Heart right ventricle (tissue), 16 donors: ENCODE data around the gene USO1. TPM values are rescaled to one million over a fixed set of nuclear protein-coding genes. Genes with fewer than 3 reads are reported as not detected.

ENCODE experiments used
- ATAC-seq, 8 donors: fragments of 200-7000 bp; cut with Tn5 transposase; one replicate each; pipeline ENCODE4 v1.9.1; 2020; ENCODE audit warnings: mild to moderate bottlenecking in 8 of 8, moderate library complexity in 8 of 8, moderate number of reproducible peaks in 1 of 8
- DNase-seq, 2 donors: peaks; one replicate each; pipeline ENCODE4 v3.0.0-alpha.2; 2020
- H3K27ac ChIP-seq, 10 donors: fragments of 200-600 bp; sonication (generic) in 2 of 10; one replicate each; pipeline versions ENCODE4 v1.5.0 to v1.8.0; 2020 to 2022; ENCODE audit warnings: mild to moderate bottlenecking in 3 of 10
- H3K27me3 ChIP-seq, 7 donors: fragments of 200-600 bp; one replicate each; pipeline ENCODE4 v1.8.0; 2021 to 2022; ENCODE audit warnings: mild to moderate bottlenecking in 2 of 7
- H3K36me3 ChIP-seq, 9 donors: fragments of 200-600 bp; sonication (generic) in 1 of 9; one replicate each; pipeline versions ENCODE4 v1.5.0 to v1.8.0; 2020 to 2022; ENCODE audit warnings: mild to moderate bottlenecking in 2 of 9
- H3K4me1 ChIP-seq, 9 donors: fragments of 200-600 bp; sonication (generic) in 1 of 9; one replicate each; pipeline versions ENCODE4 v1.5.0 to v1.8.0; 2020 to 2022; ENCODE audit warnings: mild to moderate bottlenecking in 4 of 9
- H3K4me3 ChIP-seq, 10 donors: fragments of 200-600 bp; sonication (generic) in 2 of 10; one replicate each; pipeline versions ENCODE4 v1.5.0 to v1.8.0; 2020 to 2022; ENCODE audit warnings: mild to moderate bottlenecking in 7 of 10, moderate library complexity in 2 of 10
- H3K9me3 ChIP-seq, 11 donors: fragments of 200-600 bp in 10 of 11; sonication (generic) in 2 of 11; one replicate each; pipeline versions ENCODE4 v1.5.0 to v1.8.0; 2013 to 2022; ENCODE audit warnings: mild to moderate bottlenecking in 2 of 11, control low read depth in 1 of 11, moderate library complexity in 1 of 11
- WGBS, 2 donors: extraction: QIAGEN DNeasy Blood & Tissue Kit; methylation state at CpG; one replicate each; pipeline ENCODE4 v1.1.7; 2013; ENCODE audit warnings: inconsistent platforms in 1 of 2; 5-methylcytosine and 5-hydroxymethylcytosine counted together
- intact Hi-C, 10 donors: fragments of 100-400 bp; cut with DNase I; formaldehyde crosslinking; loops; one replicate each; pipeline versions ENCODE4 v1.11.1 to v1.14.2; 2022
- polyA plus RNA-seq, 2 donors: library from polyadenylated mRNA; stranded (reverse); fragments of 200-250 nt; gene quantifications; one replicate each; pipeline ENCODE4 v1.2.3, GENCODE V29; 2013
- total RNA-seq, 10 donors: library from RNA; stranded (reverse); fragmentation: NEBNext Ultra II Directional in 3 of 10; extraction: Animal tissue kit (Norgen Biotek cat#: 25700) in 3 of 10; gene quantifications; one replicate each; pipeline versions ENCODE4 v1.2.1 to v1.2.4, GENCODE V29; 2021 to 2023
- TF ChIP-seq, protein P1 (sequence below), 9 donors: fragments of 200-600 bp; sonication (generic) in 2 of 9; IDR thresholded peaks; one replicate each; pipeline versions ENCODE4 v1.5.0 to v1.8.0; 2021 to 2022; ENCODE audit warnings: antibody characterized with exemption in 9 of 9, mild to moderate bottlenecking in 5 of 9, moderate library complexity in 1 of 9
- donor health status: Arrhythmogenic right ventricular cardiomyopathy.
- donor health status: ischemic (EF 13 %, LVEDD 7.1; RV severe dilation, severe dysfunction).
- donor health status: healthy with polysubstance abuse.
- donor health status: DM: no; HTN: yes; CAD: no.
- donor health status: DM: no; HTN: no; CAD: no.
- donor health status: ischemic (EF 25% LVEDD 6.9; RV normal size, moderate dysfunction).
- donor health status: ischemic (EF 25% LVEDD 5.7; RV mildly dilated, moderate dysfunction).
- donor health status: healthy.
- donor health status: DM: yes; HTN: yes; CAD: no.
- donor health status: Ischemic cardiomyopathy.
- donor health status: ischemic (EF 35%, LVEDD 5.7; RV mildly dilated, moderate dysfunction).
- donor health status: nonischemic (EF 11% LVEDD 7.7; RV severe dilation, severe dysfunction).
- donor health status: DM: yes; HTN: yes; CAD: no.
- donor health status: PGD.
- donor health status: ischemic (EF 29% LVEDD 5.4; RV normal size, mild dysfunction).
- donor health status: nonischemic (EF 23%, LVEDD 6.1; RV moderate dilation, normal function).

Gene USO1
- total and polyA plus RNA-seq, 12 donors = 43.8 to 98.7 (median 79.6) TPM

DNA sequence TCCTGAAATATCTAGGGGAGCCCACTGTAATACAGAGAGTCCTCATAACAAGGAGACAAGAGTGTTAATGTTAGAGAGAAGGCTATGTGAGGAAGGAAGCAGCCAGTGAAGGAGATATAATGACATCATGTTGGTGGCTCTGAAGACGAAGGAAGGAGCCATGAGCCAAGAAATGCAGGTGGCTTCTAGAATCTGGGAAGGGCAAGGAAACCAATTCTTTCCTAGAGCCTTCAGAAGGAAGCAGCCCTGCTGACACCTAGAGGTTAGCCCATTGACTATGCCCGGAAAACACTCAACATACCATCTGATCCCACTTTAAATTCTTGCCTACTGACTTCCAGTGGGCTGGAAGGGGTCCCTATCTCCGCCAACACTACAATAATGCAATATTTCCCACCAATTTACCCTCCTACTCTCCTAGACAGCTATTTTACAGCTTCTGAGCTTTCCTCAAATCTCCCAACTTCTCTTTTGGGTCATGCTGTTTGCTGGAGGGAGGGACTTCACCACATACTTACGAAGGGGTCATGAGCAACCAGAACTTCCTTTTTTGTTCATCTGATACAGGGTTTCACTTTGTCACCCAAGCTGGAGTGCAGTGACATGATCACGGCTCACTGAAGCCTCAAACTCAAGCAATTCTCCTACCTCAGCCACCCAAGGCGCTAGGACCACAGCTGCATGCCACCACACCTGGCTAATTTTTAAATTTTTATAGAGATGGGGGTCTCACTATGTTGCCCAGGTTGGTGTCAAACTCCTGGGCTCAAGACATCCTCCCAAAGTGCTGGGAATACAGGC is 26.0 kb upstream of the USO1 start:
- H3K9me3 ChIP-seq = no peaks in the 10 kb centered on the region
- H3K36me3 ChIP-seq = peaks cover 0 to 17% (median 0%) of the 10 kb centered on the region in 9 donors
- no peaks in the 10 kb centered on the region for H3K27me3 ChIP-seq
- TF ChIP-seq, protein P1, sequence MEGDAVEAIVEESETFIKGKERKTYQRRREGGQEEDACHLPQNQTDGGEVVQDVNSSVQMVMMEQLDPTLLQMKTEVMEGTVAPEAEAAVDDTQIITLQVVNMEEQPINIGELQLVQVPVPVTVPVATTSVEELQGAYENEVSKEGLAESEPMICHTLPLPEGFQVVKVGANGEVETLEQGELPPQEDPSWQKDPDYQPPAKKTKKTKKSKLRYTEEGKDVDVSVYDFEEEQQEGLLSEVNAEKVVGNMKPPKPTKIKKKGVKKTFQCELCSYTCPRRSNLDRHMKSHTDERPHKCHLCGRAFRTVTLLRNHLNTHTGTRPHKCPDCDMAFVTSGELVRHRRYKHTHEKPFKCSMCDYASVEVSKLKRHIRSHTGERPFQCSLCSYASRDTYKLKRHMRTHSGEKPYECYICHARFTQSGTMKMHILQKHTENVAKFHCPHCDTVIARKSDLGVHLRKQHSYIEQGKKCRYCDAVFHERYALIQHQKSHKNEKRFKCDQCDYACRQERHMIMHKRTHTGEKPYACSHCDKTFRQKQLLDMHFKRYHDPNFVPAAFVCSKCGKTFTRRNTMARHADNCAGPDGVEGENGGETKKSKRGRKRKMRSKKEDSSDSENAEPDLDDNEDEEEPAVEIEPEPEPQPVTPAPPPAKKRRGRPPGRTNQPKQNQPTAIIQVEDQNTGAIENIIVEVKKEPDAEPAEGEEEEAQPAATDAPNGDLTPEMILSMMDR (IDR thresholded peaks at IDR 0.05) = no peak
- peak overlapping the region in 2 of 10 donors; percentile 10 to 82 for H3K27ac ChIP-seq
- peak in 1 of 8 donors; percentile 42 for ATAC-seq
- no peak overlapping the region for H3K4me3 ChIP-seq
- intact Hi-C loops = no loop called here
- 69 to 80% methylated on average over 6 of the region's 6 CpGs for WGBS, 2 donors
- no peak for DNase-seq
- H3K4me1 ChIP-seq = peaks cover 0 to 16% (median 0%) of the 10 kb centered on the region in 9 donors

DNA sequence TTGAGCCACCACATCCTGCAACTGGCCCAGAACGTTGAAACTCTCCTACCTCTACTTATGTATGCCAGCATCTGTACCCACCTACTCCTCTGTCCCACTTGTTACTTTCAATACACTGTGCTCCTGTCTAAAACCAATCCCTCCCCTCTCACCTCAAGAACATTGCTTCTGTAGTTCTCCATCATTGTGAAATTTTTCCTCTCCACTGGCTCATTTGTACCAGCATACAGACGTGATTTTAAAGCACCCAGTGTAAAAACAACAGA is 25.5 kb upstream of the USO1 start:
- Histone ChIP-seq H3K4me3 (no peak overlapping the region), H3K27me3 (no peaks in the 10 kb centered on the region), H3K27ac (peak overlapping the region in 1 of 10 donors; percentile 82), H3K4me1 (peaks cover 0 to 16% (median 0%) of the 10 kb centered on the region in 9 donors), H3K36me3 (peaks cover 0 to 13% (median 0%) of the 10 kb centered on the region in 9 donors), H3K9me3 (no peaks in the 10 kb centered on the region)
- DNase-seq = no peak
- intact Hi-C loops = no loop called here
- TF ChIP-seq, protein P1 (IDR thresholded peaks at IDR 0.05) = no peak
- no peak for ATAC-seq
- 76 to 88% methylated on average over 2 of the region's 2 CpGs for WGBS, 2 donors

DNA sequence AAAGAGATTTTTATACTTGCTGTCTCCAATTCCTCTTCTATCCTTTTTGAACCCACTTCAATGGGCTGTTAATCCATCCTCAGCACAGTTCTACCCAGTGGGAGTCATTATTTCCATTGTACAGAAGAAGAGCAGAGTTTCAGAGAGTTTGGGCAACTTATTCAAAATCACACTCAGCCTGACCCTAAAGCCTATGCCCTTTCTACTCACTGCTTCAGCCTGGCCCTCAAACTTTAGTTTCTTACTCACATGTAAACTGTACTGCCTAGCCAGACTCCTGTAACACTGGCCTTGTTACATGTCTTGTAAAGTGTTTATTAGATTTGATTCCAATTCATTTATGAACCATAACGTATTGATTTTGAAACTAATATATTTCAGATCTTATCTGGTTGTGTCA is 25.1 kb upstream of the USO1 start:
- intact Hi-C loops = no loop called here
- DNase-seq (no peak), ATAC-seq (no peak)
- no peaks in the 10 kb centered on the region for H3K9me3 ChIP-seq
- peaks cover 0 to 9% (median 0%) of the 10 kb centered on the region in 9 donors for H3K36me3 ChIP-seq
- no peak overlapping the region for H3K4me3 ChIP-seq
- peak overlapping the region in 1 of 10 donors; percentile 82 for H3K27ac ChIP-seq
- WGBS, 2 donors = 0 to 2% methylated on average over 1 of the region's 1 CpG
- H3K27me3 ChIP-seq = no peaks in the 10 kb centered on the region
- TF ChIP-seq, protein P1 (IDR thresholded peaks at IDR 0.05) = no peak
- H3K4me1 ChIP-seq = peaks cover 0 to 16% (median 0%) of the 10 kb centered on the region in 9 donors

DNA sequence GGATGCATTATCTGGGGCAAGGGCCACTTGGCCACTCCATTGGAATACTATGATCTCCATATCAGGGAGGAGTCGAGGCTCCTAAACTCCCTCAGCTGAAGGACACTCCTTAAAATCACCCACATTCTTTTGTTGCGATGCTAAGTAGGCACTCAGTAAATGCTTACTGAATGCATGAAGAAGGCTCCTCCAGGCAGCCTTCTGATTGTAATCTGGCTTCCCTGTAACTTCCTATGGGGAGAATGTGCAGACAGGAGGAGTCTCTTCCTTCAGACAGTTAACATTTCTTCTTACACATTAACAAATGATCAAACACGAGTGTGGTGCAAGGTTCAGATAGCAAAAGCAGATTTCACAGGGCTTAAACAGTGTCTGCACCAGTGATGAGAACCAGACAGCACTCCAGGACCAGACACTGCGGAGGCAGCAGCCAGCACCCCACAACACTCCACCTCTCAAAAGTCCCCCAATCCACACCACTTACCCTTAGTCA is 21.4 kb upstream of the USO1 start:
- Histone ChIP-seq H3K4me3 (no peak overlapping the region), H3K9me3 (no peaks in the 10 kb centered on the region), H3K27ac (no peak overlapping the region), H3K4me1 (peaks cover 0 to 12% (median 0%) of the 10 kb centered on the region in 9 donors), H3K27me3 (no peaks in the 10 kb centered on the region), H3K36me3 (peaks cover 0 to 17% (median 0%) of the 10 kb centered on the region in 9 donors)
- ATAC-seq = no peak
- no peak for DNase-seq
- intact Hi-C loops = no loop called here
- TF ChIP-seq, protein P1 (IDR thresholded peaks at IDR 0.05) = no peak
- WGBS, 2 donors = 64 to 70% methylated on average over 4 of the region's 4 CpGs
